Right lobe of liver (tissue), 6 donors: ENCODE measurements around the gene CDRT15. TPM values are rescaled to one million over a fixed set of nuclear protein-coding genes. Genes with fewer than 3 reads are reported as not detected.
"Not testable (repeated sequence)": the region's sequence is repeated elsewhere in the genome, so short reads cannot be mapped to it uniquely, and the experiment has no call there.

Source experiments
- ATAC-seq, 4 donors: fragments of 200-7000 bp; cut with Tn5 transposase; one replicate each; pipeline ENCODE4 v1.9.1; 2020; ENCODE audit warnings: mild to moderate bottlenecking in 4 of 4, moderate library complexity in 4 of 4
- DNase-seq, 3 donors: peaks; one replicate each; pipeline ENCODE4 v3.0.0-alpha.2; 2020
- H3K27ac ChIP-seq, 3 donors: fragments of 200-600 bp; one replicate each; pipeline ENCODE4 v1.8.0; 2022
- H3K27me3 ChIP-seq, 2 donors: fragments of 200-600 bp; one replicate each; pipeline ENCODE4 v1.8.0; 2022
- H3K36me3 ChIP-seq, 4 donors: fragments of 200-600 bp; sonication (generic) in 1 of 4; one replicate each; pipeline versions ENCODE4 v1.5.1 to v1.8.0; 2017 to 2022; ENCODE audit warnings: control low read depth in 1 of 4
- H3K4me1 ChIP-seq, 4 donors: fragments of 200-600 bp; sonication (generic) in 1 of 4; one replicate each; pipeline versions ENCODE4 v1.5.1 to v1.8.0; 2017 to 2022; ENCODE audit warnings: control low read depth in 1 of 4
- H3K4me3 ChIP-seq, 3 donors: fragments of 200-600 bp; one replicate each; pipeline ENCODE4 v1.8.0; 2022
- H3K9me3 ChIP-seq, 4 donors: fragments of 200-600 bp; sonication (generic) in 1 of 4; one replicate each; pipeline versions ENCODE4 v1.5.1 to v1.8.0; 2017 to 2022; ENCODE audit warnings: control low read depth in 1 of 4
- POLR2A ChIP-seq: fragments of 450-650 bp; IDR thresholded peaks from one replicate; pipeline ENCODE4 v1.6.1; 2017; ENCODE audit warnings: antibody characterized with exemption, mild to moderate bottlenecking
- WGBS: methylation state at CpG from one replicate; pipeline ENCODE4 v1.1.6; 2018; ENCODE audit warnings: low coverage, low lambda C conversion rate; ENCODE audit not compliant: insufficient coverage; ENCODE audit errors: missing lambda C conversion rate; 5-methylcytosine and 5-hydroxymethylcytosine counted together
- intact Hi-C, 2 donors: fragments of 100-400 bp; cut with DNase I; formaldehyde crosslinking; loops; one replicate each; pipeline versions ENCODE4 v1.11.2 to v1.14.1; 2022
- long read RNA-seq: library from polyadenylated mRNA; unstranded; transcript quantifications from one replicate; pipeline ENCODE4 v2.0.0, GENCODE V29; 2019
- total RNA-seq, 6 experiments: library from RNA; depleted of rRNA in 2 of 6; stranded (reverse); fragments of >200 nt in 2 of 6; fragmentation: NEBNext Ultra II Directional in 3 of 6; extraction: Animal tissue kit (Norgen Biotek cat#: 25700) in 3 of 6; gene quantifications; one replicate each; pipeline versions ENCODE4 v1.1.0 to v1.2.4, GENCODE V29; 2016 to 2023
- TF ChIP-seq, protein P1 (sequence below), 4 donors: fragments of 200-600 bp in 3 of 4; fragments of 450-650 bp in 1 of 4; IDR thresholded peaks; one replicate each; pipeline versions ENCODE4 v1.5.1 to v1.8.0; 2016 to 2022; ENCODE audit warnings: antibody characterized with exemption in 4 of 4, mild to moderate bottlenecking in 2 of 4
- donor health status: DM: no; HTN: yes; CAD: no.
- donor health status: DM: no; HTN: no; CAD: no.
- donor health status: DM: no; HTN: no; CAD: no.
- donor health status: DM: no; HTN: yes; CAD: no.
- donor health status: DM: no; HTN: yes; CAD: no.

The CDRT15 gene
- not detected for total RNA-seq
- long read RNA-seq: 0 reads

DNA sequence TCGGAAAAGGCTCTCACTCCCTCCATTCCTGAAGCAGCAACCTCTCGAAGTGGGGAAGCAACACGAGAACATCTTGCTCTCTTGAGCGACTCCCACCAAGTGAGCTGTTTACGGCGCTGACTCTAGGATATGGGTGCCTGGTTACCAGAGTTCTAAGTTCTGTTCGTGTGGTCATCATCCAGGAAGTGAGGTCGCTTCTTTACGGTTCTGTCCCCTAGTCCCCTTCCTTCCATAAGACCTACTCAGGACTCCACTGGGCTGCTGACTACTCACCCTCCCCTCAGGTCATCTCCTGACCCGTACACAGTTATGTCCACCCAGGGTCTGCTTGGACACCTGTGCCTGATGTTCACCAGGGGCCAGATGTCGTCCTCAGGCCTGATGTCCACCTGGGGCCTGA is at the start of gene CDRT15:
Gene CDRT15, minus strand, starts transcription at position 101 of the 400 bp plus-strand sequence. Its CDS starts 29 bp downstream, at position 72.
- H3K9me3 ChIP-seq, H3K36me3 ChIP-seq, H3K27ac ChIP-seq, H3K4me3 ChIP-seq, H3K27me3 ChIP-seq, intact Hi-C loops, DNase-seq, H3K4me1 ChIP-seq: not testable (repeated sequence)
- ATAC-seq: peak in 1 of 4 donors; percentile 20
- WGBS: 86% methylated on average over 9 of the region's 11 CpGs

DNA sequence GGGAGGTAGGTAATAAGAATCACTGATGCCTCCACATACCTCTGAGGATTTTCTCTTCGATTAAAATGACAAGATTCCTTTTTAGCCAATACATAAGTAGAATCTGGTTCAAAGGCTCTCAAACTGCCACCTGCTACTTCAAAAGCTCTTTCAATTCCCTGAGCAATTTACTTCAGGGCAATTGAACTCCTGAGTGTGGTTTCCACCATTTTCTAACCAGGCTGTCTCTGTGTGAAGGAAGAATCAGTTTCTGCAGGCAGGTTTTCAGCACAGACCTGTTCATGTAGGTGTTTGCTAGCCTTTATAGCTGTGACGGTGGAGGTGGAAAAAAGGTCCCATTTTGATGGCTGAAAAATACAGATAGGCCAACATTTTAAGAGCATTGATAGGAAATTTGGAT is 46.1 kb upstream of the CDRT15 start:
- Histone ChIP-seq H3K27me3 (no peaks in the 10 kb centered on the region), H3K27ac (no peak overlapping the region), H3K9me3 (no peaks in the 10 kb centered on the region), H3K36me3 (no peaks in the 10 kb centered on the region), H3K4me3 (no peak overlapping the region), H3K4me1 (no peaks in the 10 kb centered on the region)
- ATAC-seq: no peak
- no peak for DNase-seq
- no peak for TF ChIP-seq POLR2A
- TF ChIP-seq, protein P1, sequence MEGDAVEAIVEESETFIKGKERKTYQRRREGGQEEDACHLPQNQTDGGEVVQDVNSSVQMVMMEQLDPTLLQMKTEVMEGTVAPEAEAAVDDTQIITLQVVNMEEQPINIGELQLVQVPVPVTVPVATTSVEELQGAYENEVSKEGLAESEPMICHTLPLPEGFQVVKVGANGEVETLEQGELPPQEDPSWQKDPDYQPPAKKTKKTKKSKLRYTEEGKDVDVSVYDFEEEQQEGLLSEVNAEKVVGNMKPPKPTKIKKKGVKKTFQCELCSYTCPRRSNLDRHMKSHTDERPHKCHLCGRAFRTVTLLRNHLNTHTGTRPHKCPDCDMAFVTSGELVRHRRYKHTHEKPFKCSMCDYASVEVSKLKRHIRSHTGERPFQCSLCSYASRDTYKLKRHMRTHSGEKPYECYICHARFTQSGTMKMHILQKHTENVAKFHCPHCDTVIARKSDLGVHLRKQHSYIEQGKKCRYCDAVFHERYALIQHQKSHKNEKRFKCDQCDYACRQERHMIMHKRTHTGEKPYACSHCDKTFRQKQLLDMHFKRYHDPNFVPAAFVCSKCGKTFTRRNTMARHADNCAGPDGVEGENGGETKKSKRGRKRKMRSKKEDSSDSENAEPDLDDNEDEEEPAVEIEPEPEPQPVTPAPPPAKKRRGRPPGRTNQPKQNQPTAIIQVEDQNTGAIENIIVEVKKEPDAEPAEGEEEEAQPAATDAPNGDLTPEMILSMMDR (IDR thresholded peaks at IDR 0.05): no peak
- WGBS: 40% methylated on average over 1 of the region's 2 CpGs
- intact Hi-C loops: loop anchor here in 1 of 2 donors (10.0 kb wide), 1 partner anchor 58 kb away; no protein-coding TSS in a partner anchor

DNA sequence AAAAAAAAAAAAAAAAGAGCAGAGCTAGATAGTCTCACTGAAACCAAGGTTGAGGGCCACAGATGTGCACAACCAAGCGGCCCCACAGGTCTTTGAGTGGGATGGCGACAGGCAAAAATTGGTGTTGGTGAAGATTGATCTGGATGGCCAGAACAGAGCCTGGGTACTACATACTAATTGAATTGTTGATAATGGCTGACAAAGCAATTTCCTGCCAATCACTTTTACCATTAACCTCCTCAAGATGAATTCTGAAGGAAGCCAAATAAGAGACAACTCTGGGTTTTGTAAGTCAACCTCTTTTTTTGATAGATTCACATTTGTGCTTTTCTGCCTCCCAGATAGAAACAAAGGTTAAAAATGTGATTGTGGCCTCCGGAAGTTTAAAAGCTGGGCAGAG is 44.9 kb upstream of the CDRT15 start:
- WGBS: 89% methylated on average over 3 of the region's 3 CpGs
- Histone ChIP-seq H3K27me3 (no peaks in the 10 kb centered on the region), H3K9me3 (no peaks in the 10 kb centered on the region), H3K36me3 (no peaks in the 10 kb centered on the region), H3K4me3 (no peak overlapping the region), H3K4me1 (peaks cover 0 to 9% (median 3%) of the 10 kb centered on the region in 4 donors), H3K27ac (no peak overlapping the region)
- intact Hi-C loops: loop anchor here in 1 of 2 donors (10.0 kb wide), 1 partner anchor 57 kb away; no protein-coding TSS in a partner anchor
- ATAC-seq (no peak), DNase-seq (no peak)
- no peak for TF ChIP-seq POLR2A
- TF ChIP-seq, protein P1 (IDR thresholded peaks at IDR 0.05): no peak

DNA sequence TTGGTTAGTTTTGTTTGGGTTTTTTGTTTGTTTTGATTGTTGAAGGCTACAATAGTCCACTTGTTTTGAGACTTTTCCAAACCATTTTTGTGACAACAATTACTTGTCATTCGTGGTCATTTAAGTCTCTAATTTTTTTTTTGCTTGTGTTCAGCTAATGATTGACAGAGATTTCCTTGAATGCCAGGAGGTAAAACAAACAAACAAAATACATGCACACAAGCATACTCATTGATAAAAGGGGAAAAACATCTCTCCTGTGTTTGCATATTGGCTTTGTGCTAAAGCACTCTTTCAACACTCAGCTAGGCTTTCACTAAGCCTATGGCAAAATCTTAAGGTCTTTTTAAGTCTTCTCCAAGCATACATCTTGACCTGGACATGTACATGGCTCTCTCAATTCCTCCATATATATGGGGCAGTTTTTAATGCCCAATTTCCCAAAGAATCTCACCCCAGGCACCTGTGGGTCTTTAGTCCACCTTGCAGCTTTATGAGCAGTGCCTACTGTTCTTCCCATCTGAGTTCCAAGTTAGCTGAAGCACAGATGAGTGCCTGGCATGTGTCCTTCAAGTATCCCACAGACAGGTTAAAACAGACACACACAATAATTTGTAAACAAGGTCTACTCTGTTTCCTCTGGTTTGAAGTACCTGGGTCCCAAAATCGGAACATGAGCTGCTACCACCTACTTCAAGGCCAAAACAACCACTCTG is 40.0 kb upstream of the CDRT15 start:
- DNase-seq (no peak), ATAC-seq (peak; percentile 74 to 98 (median 90))
- no peaks in the 10 kb centered on the region for H3K9me3 ChIP-seq
- peaks cover 0 to 9% (median 6%) of the 10 kb centered on the region in 4 donors for H3K4me1 ChIP-seq
- no peak overlapping the region for H3K27ac ChIP-seq
- intact Hi-C loops: no loop called here
- TF ChIP-seq, protein P1 (IDR thresholded peaks at IDR 0.05): no peak
- TF ChIP-seq POLR2A: no peak
- no peak overlapping the region for H3K4me3 ChIP-seq
- H3K27me3 ChIP-seq: no peaks in the 10 kb centered on the region
- no peaks in the 10 kb centered on the region for H3K36me3 ChIP-seq
- 43% methylated on average over 2 of the region's 2 CpGs for WGBS

DNA sequence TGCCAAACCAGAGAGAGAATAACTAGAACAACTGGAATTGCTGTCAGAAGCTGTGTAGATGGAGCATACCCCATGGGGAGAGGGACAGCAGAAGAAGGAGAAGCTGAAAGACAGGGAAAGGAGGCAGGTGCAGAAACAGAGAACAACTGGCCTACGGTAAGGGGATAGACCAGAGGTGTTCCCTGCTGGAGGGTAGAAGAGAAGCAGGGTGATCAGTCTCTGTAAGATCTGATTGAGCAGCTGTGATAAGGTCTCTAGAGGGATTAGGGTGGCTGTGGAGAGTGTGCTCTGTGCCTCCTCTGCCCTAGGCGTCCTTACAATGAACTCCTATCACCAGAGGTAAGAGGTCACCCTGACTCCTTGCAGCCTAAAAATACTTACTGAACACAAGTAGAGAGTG is 33.8 kb upstream of the CDRT15 start:
- DNase-seq (no peak), ATAC-seq (no peak)
- WGBS: 48% methylated on average over 2 of the region's 2 CpGs
- Histone ChIP-seq H3K4me1 (no peaks in the 10 kb centered on the region), H3K27me3 (no peaks in the 10 kb centered on the region), H3K27ac (no peak overlapping the region), H3K9me3 (no peaks in the 10 kb centered on the region), H3K4me3 (no peak overlapping the region), H3K36me3 (no peaks in the 10 kb centered on the region)
- TF ChIP-seq POLR2A: no peak
- TF ChIP-seq, protein P1 (IDR thresholded peaks at IDR 0.05): no peak
- intact Hi-C loops: no loop called here
